PFSK-1 (cell line): Measurements from ENCODE around the gene PHF12.

Source experiments
- FOXP2 ChIP-seq: optimal IDR thresholded peaks from 2 replicates; pipeline ENCODE3; 2011; ENCODE audit warnings: borderline replicate concordance, control low read depth, inconsistent platforms; ENCODE audit not compliant: insufficient read depth; ENCODE audit errors: extremely low read length, extremely low read depth
- POLR2AphosphoS5 ChIP-seq: IDR thresholded peaks from 2 replicates; pipeline ENCODE4 v1.6.1; 2012; ENCODE audit warnings: low read depth, mild to moderate bottlenecking, control low read depth, low read length, moderate library complexity
- REST ChIP-seq, 2 experiments: IDR thresholded peaks; 2 replicates each; pipeline versions ENCODE4 v1.6.1 to v1.8.0; 2011 to 2012; ENCODE audit warnings: low read depth in 2 of 2, low read length in 2 of 2, control low read depth in 1 of 2, inconsistent platforms in 1 of 2, mild to moderate bottlenecking in 1 of 2, moderate library complexity in 1 of 2; ENCODE audit not compliant: insufficient read depth in 1 of 2
- SIN3A ChIP-seq: IDR thresholded peaks from 2 replicates; pipeline ENCODE4 v1.6.1; 2012; ENCODE audit warnings: mild to moderate bottlenecking, low read length, moderate library complexity, borderline replicate concordance; ENCODE audit not compliant: insufficient read depth
- TAF1 ChIP-seq: IDR thresholded peaks from 2 replicates; pipeline ENCODE4 v1.6.1; 2012; ENCODE audit warnings: low read length, control low read depth, borderline replicate concordance; ENCODE audit not compliant: insufficient read depth

Gene PHF12

DNA sequence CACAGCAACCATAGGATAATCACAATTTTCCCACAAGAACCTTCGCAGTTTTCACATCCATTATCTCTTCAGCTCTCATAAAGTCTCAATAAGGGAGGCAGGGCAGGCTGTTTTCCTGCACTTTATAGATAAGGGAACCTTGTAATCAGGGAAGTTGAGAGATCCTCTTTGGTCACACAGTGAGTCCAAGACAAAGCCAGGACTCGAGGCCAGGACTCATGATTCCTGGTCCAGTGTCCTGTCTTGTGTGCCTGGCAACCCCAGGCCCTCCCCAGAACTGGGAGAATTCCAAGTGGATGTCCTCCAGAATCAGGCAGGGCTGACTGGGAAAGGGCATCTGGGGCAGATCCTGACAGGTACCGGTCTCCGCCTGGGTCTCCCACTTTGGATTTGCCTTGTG is 23.1 kb upstream of the PHF12 start:
- no peak for TF ChIP-seq TAF1
- no peak for TF ChIP-seq FOXP2
- TF ChIP-seq SIN3A = no peak
- no peak for TF ChIP-seq POLR2AphosphoS5
- TF ChIP-seq REST (IDR thresholded peaks at IDR 0.05; ENCODE audit: insufficient read depth in 1 of 2, low read depth in 2 of 2, low read length in 2 of 2) = no peak

DNA sequence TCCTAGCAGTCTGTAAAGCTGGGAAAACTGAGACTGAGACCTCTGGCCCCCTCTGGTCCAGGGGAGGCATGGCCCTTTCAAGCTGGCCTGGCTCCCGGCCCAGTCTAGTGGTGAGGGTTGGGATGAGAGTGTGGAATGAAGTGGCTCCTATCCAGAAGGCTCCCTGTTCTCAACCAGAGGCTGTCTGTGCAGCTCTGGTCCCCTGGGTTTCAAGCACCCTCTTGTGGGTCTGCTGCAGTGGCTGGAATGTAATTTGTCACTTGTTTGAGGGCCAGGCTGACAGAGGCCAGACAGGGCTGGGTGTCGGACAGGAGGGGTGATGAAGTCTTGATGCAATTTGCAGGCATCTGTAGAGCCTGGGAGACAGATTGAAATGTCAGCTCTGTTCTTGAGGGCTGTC is 22.1 kb upstream of the PHF12 start:
- TF ChIP-seq FOXP2 (no peak), TAF1 (no peak), POLR2AphosphoS5 (no peak), REST (IDR thresholded peaks at IDR 0.05; ENCODE audit: insufficient read depth in 1 of 2, low read depth in 2 of 2, low read length in 2 of 2) (no peak), SIN3A (no peak)

- no peak for TF ChIP-seq FOXP2
- TF ChIP-seq TAF1 = no peak
- no peak for TF ChIP-seq SIN3A
- no peak for TF ChIP-seq POLR2AphosphoS5
- no peak for TF ChIP-seq REST (IDR thresholded peaks at IDR 0.05; ENCODE audit: insufficient read depth in 1 of 2, low read depth in 2 of 2, low read length in 2 of 2)
Observed at GRCh38 chr17:28972437-28972836, 21.1 kb upstream of the PHF12 start.

- no peak for TF ChIP-seq REST (IDR thresholded peaks at IDR 0.05; ENCODE audit: insufficient read depth in 1 of 2, low read depth in 2 of 2, low read length in 2 of 2)
- no peak for TF ChIP-seq SIN3A
- no peak for TF ChIP-seq FOXP2
- TF ChIP-seq POLR2AphosphoS5 = no peak
- no peak for TF ChIP-seq TAF1
Observed at GRCh38 chr17:28970879-28971278, 19.6 kb upstream of the PHF12 start.

GRCh38 chr17:28969706-28970393 is 18.5 kb upstream of the PHF12 start:
- TF ChIP-seq SIN3A = no peak
- no peak for TF ChIP-seq REST (IDR thresholded peaks at IDR 0.05; ENCODE audit: insufficient read depth in 1 of 2, low read depth in 2 of 2, low read length in 2 of 2)
- TF ChIP-seq FOXP2 = no peak
- TF ChIP-seq POLR2AphosphoS5 = no peak
- TF ChIP-seq TAF1 = no peak
